Measurements from ENCODE around the gene MTFP1. TPM values are rescaled to one million over a fixed set of nuclear protein-coding genes. Genes with fewer than 3 reads are reported as not detected.
"Not testable (repeated sequence)": the region's sequence is repeated elsewhere in the genome, so short reads cannot be mapped to it uniquely, and the experiment has no call there.

The MTFP1 gene
- total RNA-seq, 1 donor from 2014 or later = 2.3 TPM

- DNase-seq = peak; percentile 67
These were observed 1.1 kb downstream of the MTFP1 start for GRCh38 chr22:30426388-30427353.

GRCh38 chr22:30427871-30428270 is 2.3 kb downstream of the MTFP1 start:
- no peak for DNase-seq

- no peak for DNase-seq
These were observed 4.3 kb downstream of the MTFP1 start for GRCh38 chr22:30429887-30430286.

- DNase-seq = no peak
These were observed 5.4 kb downstream of the MTFP1 start for GRCh38 chr22:30430933-30431332.

GRCh38 chr22:30432096-30432495 is 6.5 kb downstream of the MTFP1 start:
- DNase-seq = no peak

- DNase-seq = no peak
These were observed 7.0 kb downstream of the MTFP1 start for GRCh38 chr22:30432520-30432919.

- DNase-seq = no peak
These were observed 7.7 kb downstream of the MTFP1 start for GRCh38 chr22:30433227-30433626.

GRCh38 chr22:30433773-30434172 is 8.2 kb downstream of the MTFP1 start:
- no peak for DNase-seq

GRCh38 chr22:30434843-30435242 is 9.3 kb downstream of the MTFP1 start:
- DNase-seq = no peak

GRCh38 chr22:30435674-30436126 is 10.1 kb downstream of the MTFP1 start:
- DNase-seq = no peak

GRCh38 chr22:30436196-30436595 is 10.6 kb downstream of the MTFP1 start:
- no peak for DNase-seq

- no peak for DNase-seq
These were observed 13.0 kb downstream of the MTFP1 start for GRCh38 chr22:30438559-30438958.

- no peak for DNase-seq
These were observed 13.7 kb downstream of the MTFP1 start for GRCh38 chr22:30439226-30439625.

- no peak for DNase-seq
These were observed 14.3 kb downstream of the MTFP1 start for GRCh38 chr22:30439836-30440235.

- no peak for DNase-seq
These were observed 15.5 kb downstream of the MTFP1 start for GRCh38 chr22:30441088-30441487.

GRCh38 chr22:30444632-30445437 is 19.3 kb downstream of the MTFP1 start:
- no peak for DNase-seq

GRCh38 chr22:30445438-30446145 is 20.0 kb downstream of the MTFP1 start:
- no peak for DNase-seq

GRCh38 chr22:30447656-30448055 is 22.1 kb downstream of the MTFP1 start:
- DNase-seq = no peak

GRCh38 chr22:30451488-30451887 is 25.9 kb downstream of the MTFP1 start:
- DNase-seq = not testable (repeated sequence)

- no peak for DNase-seq
These were observed 27.3 kb downstream of the MTFP1 start for GRCh38 chr22:30452861-30453260.

- no peak for DNase-seq
These were observed 28.4 kb downstream of the MTFP1 start for GRCh38 chr22:30453731-30454510.
